Astrocyte of the cerebellum (primary cell): ENCODE data around the gene WDFY2.

Source experiments
- DNase-seq: peaks from one replicate; pipeline ENCODE4 v3.0.0-alpha.2; 2011; ENCODE audit warnings: low read depth
- H3K4me3 ChIP-seq: 2 replicates; pipeline ENCODE4 v1.5.1; 2011; ENCODE audit warnings: mild to moderate bottlenecking, low read depth, low read length, moderate library complexity
- CTCF ChIP-seq: IDR thresholded peaks from 2 replicates; pipeline ENCODE4 v1.5.1; 2012; ENCODE audit warnings: low read length, low read depth, moderate library complexity, mild to moderate bottlenecking; ENCODE audit errors: missing control alignments
- in situ Hi-C: cut with HindIII; loops from 2 replicates; pipeline ENCODE4 v1.10.0; 2017; ENCODE audit warnings: low sequenced_read_pairs

The WDFY2 gene

GRCh38 chr13:51785712-51786424 is 201.6 kb downstream of the WDFY2 start:
- in situ Hi-C loops = loop anchor here (25.0 kb wide), 1 partner anchor 349 kb away; no protein-coding TSS in a partner anchor
- H3K4me3 ChIP-seq = no peak overlapping the region
- DNase-seq = no peak
- no peak for TF ChIP-seq CTCF

- H3K4me3 ChIP-seq = no peak overlapping the region
- TF ChIP-seq CTCF = no peak
- in situ Hi-C loops = loop anchor here (25.0 kb wide), 1 partner anchor 349 kb away; no protein-coding TSS in a partner anchor
- DNase-seq = no peak
Observed at GRCh38 chr13:51786425-51787265, 202.4 kb downstream of the WDFY2 start.

GRCh38 chr13:51793570-51794271 is 209.5 kb downstream of the WDFY2 start:
- DNase-seq = peak; percentile 54
- no peak for TF ChIP-seq CTCF
- H3K4me3 ChIP-seq = no peak overlapping the region
- in situ Hi-C loops = loop anchor here (25.0 kb wide), 1 partner anchor 356 kb away; no protein-coding TSS in a partner anchor

GRCh38 chr13:51794964-51795363 is 210.7 kb downstream of the WDFY2 start:
- no peak overlapping the region for H3K4me3 ChIP-seq
- in situ Hi-C loops = loop anchor here (25.0 kb wide), 1 partner anchor 358 kb away; no protein-coding TSS in a partner anchor
- no peak for TF ChIP-seq CTCF
- no peak for DNase-seq

GRCh38 chr13:51795419-51795818 is 211.2 kb downstream of the WDFY2 start:
- H3K4me3 ChIP-seq = no peak overlapping the region
- in situ Hi-C loops = loop anchor here (25.0 kb wide), 1 partner anchor 358 kb away; no protein-coding TSS in a partner anchor
- no peak for TF ChIP-seq CTCF

GRCh38 chr13:51796546-51796945 is 212.3 kb downstream of the WDFY2 start:
- no peak for DNase-seq
- in situ Hi-C loops = loop anchor here (25.0 kb wide), 1 partner anchor 359 kb away; no protein-coding TSS in a partner anchor
- no peak for TF ChIP-seq CTCF
- no peak overlapping the region for H3K4me3 ChIP-seq

More at GRCh38 chr13:51795419-51795818, 211.2 kb downstream of the WDFY2 start:
- no peak for DNase-seq
